GM12801 (cell line): Measurements from ENCODE around the gene CD72.

Experiments
- TF ChIP-seq, protein P1 (sequence below): IDR thresholded peaks from one replicate; pipeline ENCODE4 v1.5.1; 2011; ENCODE audit warnings: control low read depth; ENCODE audit not compliant: insufficient read length; ENCODE audit errors: extremely low read depth

The CD72 gene

GRCh38 chr9:35561468-35562261 lies 56.5 kb downstream of the CD72 start:
- TF ChIP-seq, protein P1, sequence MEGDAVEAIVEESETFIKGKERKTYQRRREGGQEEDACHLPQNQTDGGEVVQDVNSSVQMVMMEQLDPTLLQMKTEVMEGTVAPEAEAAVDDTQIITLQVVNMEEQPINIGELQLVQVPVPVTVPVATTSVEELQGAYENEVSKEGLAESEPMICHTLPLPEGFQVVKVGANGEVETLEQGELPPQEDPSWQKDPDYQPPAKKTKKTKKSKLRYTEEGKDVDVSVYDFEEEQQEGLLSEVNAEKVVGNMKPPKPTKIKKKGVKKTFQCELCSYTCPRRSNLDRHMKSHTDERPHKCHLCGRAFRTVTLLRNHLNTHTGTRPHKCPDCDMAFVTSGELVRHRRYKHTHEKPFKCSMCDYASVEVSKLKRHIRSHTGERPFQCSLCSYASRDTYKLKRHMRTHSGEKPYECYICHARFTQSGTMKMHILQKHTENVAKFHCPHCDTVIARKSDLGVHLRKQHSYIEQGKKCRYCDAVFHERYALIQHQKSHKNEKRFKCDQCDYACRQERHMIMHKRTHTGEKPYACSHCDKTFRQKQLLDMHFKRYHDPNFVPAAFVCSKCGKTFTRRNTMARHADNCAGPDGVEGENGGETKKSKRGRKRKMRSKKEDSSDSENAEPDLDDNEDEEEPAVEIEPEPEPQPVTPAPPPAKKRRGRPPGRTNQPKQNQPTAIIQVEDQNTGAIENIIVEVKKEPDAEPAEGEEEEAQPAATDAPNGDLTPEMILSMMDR: no peak

DNA sequence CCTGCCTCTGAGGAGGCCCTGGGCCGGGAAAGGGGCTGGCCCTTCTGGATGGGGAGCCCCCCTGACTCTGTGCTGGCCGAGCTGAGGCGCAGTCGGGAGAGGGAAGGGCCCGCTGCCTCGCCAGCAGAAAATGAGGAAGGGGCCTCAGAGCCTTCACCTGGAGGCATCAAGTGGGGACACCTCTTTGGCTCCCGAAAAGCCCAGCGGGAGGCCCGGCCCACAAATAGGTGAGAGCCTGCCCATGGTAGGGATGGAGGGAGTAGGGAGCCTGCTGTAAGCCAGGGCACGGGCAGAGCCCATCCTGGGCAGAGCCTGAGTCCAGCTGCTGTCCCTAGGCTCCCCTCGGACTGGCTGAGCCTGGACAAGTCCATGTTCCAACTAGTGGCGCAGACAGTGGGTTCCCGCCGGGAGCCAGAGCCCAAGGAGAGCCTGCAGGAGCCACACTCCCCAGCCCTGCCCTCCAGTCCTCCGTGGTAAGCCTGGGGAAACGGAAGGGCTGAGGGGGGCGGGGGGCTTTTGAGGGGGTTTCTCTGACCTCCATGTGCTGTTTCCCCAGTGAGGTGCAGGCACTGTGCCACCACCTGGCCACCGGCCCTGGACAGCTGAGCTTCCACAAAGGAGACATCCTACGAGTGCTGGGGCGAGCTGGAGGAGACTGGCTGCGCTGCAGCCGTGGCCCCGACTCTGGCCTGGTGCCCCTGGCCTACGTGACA lies 57.4 kb downstream of the CD72 start:
- TF ChIP-seq, protein P1: no peak
